Thyroid gland (tissue), 4 donors: Measurements from ENCODE around the gene DNAH8.

Experiments used
- POLR2A ChIP-seq, 2 donors: fragments of 450-650 bp; IDR thresholded peaks; one replicate each; pipeline ENCODE4 v1.6.1; 2017; ENCODE audit warnings: antibody characterized with exemption in 2 of 2, mild to moderate bottlenecking in 2 of 2, moderate library complexity in 1 of 2
- TF ChIP-seq, protein P1 (sequence below), 6 experiments: fragments of 200-600 bp in 3 of 6; fragments of 450-650 bp in 3 of 6; sonication (generic) in 3 of 6; IDR thresholded peaks; one replicate each; pipeline ENCODE4 v1.5.1; 2016 to 2019; ENCODE audit warnings: antibody characterized with exemption in 6 of 6, mild to moderate bottlenecking in 2 of 6, inconsistent platforms in 1 of 6, moderate library complexity in 1 of 6

GRCh38 chr6:38805692-38806091, 90.6 kb downstream of the DNAH8 start:
- TF ChIP-seq, protein P1, sequence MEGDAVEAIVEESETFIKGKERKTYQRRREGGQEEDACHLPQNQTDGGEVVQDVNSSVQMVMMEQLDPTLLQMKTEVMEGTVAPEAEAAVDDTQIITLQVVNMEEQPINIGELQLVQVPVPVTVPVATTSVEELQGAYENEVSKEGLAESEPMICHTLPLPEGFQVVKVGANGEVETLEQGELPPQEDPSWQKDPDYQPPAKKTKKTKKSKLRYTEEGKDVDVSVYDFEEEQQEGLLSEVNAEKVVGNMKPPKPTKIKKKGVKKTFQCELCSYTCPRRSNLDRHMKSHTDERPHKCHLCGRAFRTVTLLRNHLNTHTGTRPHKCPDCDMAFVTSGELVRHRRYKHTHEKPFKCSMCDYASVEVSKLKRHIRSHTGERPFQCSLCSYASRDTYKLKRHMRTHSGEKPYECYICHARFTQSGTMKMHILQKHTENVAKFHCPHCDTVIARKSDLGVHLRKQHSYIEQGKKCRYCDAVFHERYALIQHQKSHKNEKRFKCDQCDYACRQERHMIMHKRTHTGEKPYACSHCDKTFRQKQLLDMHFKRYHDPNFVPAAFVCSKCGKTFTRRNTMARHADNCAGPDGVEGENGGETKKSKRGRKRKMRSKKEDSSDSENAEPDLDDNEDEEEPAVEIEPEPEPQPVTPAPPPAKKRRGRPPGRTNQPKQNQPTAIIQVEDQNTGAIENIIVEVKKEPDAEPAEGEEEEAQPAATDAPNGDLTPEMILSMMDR (IDR thresholded peaks at IDR 0.05) = no peak
- no peak for TF ChIP-seq POLR2A (IDR thresholded peaks at IDR 0.05)
